Uterus (tissue), 4 donors: ENCODE measurements around the gene SPOCK1. TPM values are rescaled to one million over a fixed set of nuclear protein-coding genes. Genes with fewer than 3 reads are reported as not detected.

Experiments used
- DNase-seq, 2 donors: peaks; one replicate each; pipeline ENCODE4 v3.0.0-alpha.2; 2019 to 2020
- H3K27ac ChIP-seq, 2 donors: fragments of 200-600 bp; sonication (generic); 1 replicate in 1 of 2; 2 replicates in 1 of 2; pipeline ENCODE4 v1.5.1; 2016 to 2018
- H3K27me3 ChIP-seq, 2 donors: fragments of 200-600 bp; sonication (generic); one replicate each; pipeline ENCODE4 v1.5.1; 2018 to 2019; ENCODE audit warnings: control low read depth in 1 of 2
- H3K36me3 ChIP-seq, 2 donors: fragments of 200-600 bp; sonication (generic); one replicate each; pipeline ENCODE4 v1.5.1; 2019; ENCODE audit warnings: control low read depth in 1 of 2
- H3K4me1 ChIP-seq, 2 donors: fragments of 200-600 bp; sonication (generic); one replicate each; pipeline ENCODE4 v1.5.1; 2018 to 2019; ENCODE audit warnings: control low read depth in 1 of 2
- H3K4me3 ChIP-seq, 2 donors: fragments of 200-600 bp; sonication (generic); 1 replicate in 1 of 2; 2 replicates in 1 of 2; pipeline ENCODE4 v1.5.1; 2018 to 2019; ENCODE audit warnings: mild to moderate bottlenecking in 1 of 2
- H3K9me3 ChIP-seq, 2 donors: fragments of 200-600 bp; sonication (generic); one replicate each; pipeline ENCODE4 v1.5.1; 2019; ENCODE audit warnings: control low read depth in 1 of 2
- POLR2A ChIP-seq, 2 donors: fragments of 450-650 bp; IDR thresholded peaks; one replicate each; pipeline ENCODE4 v1.6.1; 2016; ENCODE audit warnings: antibody characterized with exemption in 2 of 2, mild to moderate bottlenecking in 1 of 2, moderate library complexity in 1 of 2
- intact Hi-C: fragments of 100-400 bp; cut with DNase I; formaldehyde crosslinking; loops from one replicate; pipeline ENCODE4 v1.15.1; 2023; ENCODE audit warnings: low total_unique reads
- total RNA-seq, 4 donors: library from RNA; depleted of rRNA in 3 of 4; stranded (reverse); fragments of >200 nt in 3 of 4; gene quantifications; one replicate each; pipeline versions ENCODE4 v1.1.0 to v1.2.4, GENCODE V29; 2014 to 2023
- TF ChIP-seq, protein P1 (sequence below), 4 experiments: fragments of 200-600 bp in 2 of 4; fragments of 450-650 bp in 2 of 4; sonication (generic) in 2 of 4; IDR thresholded peaks; one replicate each; pipeline ENCODE4 v1.5.1; 2016 to 2019; ENCODE audit warnings: antibody characterized with exemption in 4 of 4, mild to moderate bottlenecking in 2 of 4, moderate library complexity in 1 of 4
- donor health status: DM: yes; HTN: yes; CAD: no.

The SPOCK1 gene
- total RNA-seq, 4 donors from 2014 or later: 31.8 to 131 (median 45.1) TPM

DNA sequence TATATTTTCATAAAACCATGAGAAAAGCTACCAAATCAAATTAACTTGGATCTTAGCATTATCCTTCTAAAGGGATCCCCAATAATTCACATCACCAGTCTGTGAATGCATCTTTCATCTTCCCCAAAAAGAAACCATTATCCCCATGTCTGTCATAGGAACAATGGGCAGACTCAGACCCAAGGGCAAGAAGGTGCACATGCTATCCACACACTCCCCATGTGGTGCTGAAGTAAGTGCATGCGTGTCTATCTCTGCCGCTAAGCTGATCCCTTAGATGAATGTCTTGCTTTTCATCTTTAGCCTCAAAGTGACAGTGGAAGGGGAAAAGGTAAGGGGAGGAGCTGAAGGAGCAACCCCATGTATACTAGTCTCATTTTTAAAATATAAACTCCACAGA, 10.2 kb downstream of the SPOCK1 start:
- DNase-seq: no peak

GRCh38 chr5:137488516-137488915, 10.6 kb downstream of the SPOCK1 start:
- Histone ChIP-seq H3K27ac (no peak overlapping the region), H3K36me3 (no peaks in the 10 kb centered on the region), H3K4me1 (no peaks in the 10 kb centered on the region), H3K4me3 (no peak overlapping the region), H3K9me3 (no peaks in the 10 kb centered on the region), H3K27me3 (no peaks in the 10 kb centered on the region)
- intact Hi-C loops: no loop called here
- DNase-seq: no peak
- TF ChIP-seq, protein P1, sequence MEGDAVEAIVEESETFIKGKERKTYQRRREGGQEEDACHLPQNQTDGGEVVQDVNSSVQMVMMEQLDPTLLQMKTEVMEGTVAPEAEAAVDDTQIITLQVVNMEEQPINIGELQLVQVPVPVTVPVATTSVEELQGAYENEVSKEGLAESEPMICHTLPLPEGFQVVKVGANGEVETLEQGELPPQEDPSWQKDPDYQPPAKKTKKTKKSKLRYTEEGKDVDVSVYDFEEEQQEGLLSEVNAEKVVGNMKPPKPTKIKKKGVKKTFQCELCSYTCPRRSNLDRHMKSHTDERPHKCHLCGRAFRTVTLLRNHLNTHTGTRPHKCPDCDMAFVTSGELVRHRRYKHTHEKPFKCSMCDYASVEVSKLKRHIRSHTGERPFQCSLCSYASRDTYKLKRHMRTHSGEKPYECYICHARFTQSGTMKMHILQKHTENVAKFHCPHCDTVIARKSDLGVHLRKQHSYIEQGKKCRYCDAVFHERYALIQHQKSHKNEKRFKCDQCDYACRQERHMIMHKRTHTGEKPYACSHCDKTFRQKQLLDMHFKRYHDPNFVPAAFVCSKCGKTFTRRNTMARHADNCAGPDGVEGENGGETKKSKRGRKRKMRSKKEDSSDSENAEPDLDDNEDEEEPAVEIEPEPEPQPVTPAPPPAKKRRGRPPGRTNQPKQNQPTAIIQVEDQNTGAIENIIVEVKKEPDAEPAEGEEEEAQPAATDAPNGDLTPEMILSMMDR (IDR thresholded peaks at IDR 0.05): no peak
- TF ChIP-seq POLR2A (IDR thresholded peaks at IDR 0.05): no peak

More for the DNA sequence above, 10.2 kb downstream of the SPOCK1 start:
- intact Hi-C loops: no loop called here
- Histone ChIP-seq H3K27ac (no peak overlapping the region), H3K27me3 (no peaks in the 10 kb centered on the region), H3K9me3 (no peaks in the 10 kb centered on the region), H3K36me3 (no peaks in the 10 kb centered on the region), H3K4me3 (no peak overlapping the region), H3K4me1 (no peaks in the 10 kb centered on the region)
- no peak for TF ChIP-seq POLR2A (IDR thresholded peaks at IDR 0.05)
- TF ChIP-seq, protein P1 (IDR thresholded peaks at IDR 0.05): no peak

DNA sequence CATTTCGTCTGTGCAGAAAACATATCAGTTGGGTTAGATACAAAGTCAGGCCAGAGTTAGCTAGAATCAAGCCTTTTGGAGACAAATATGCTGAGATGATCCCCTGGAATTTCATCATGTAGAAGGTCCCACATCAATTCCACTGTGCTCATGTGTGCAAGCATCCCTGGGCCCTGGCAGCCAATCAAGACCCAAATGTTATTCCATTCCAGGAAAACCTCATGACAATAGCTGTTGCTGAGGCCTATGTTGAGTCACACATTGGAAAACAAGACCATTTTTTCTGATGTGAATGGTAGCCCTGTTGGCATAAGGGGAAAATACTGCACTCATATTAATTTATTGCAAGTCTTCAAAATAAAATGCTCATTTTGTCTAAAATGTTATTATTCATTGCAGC, 11.5 kb downstream of the SPOCK1 start:
- no peaks in the 10 kb centered on the region for H3K27me3 ChIP-seq
- no peaks in the 10 kb centered on the region for H3K36me3 ChIP-seq
- H3K9me3 ChIP-seq: no peaks in the 10 kb centered on the region
- no peaks in the 10 kb centered on the region for H3K4me1 ChIP-seq
- DNase-seq: peak in 1 of 2 donors; percentile 19
- no peak for TF ChIP-seq POLR2A (IDR thresholded peaks at IDR 0.05)
- TF ChIP-seq, protein P1 (IDR thresholded peaks at IDR 0.05): no peak
- intact Hi-C loops: no loop called here
- H3K27ac ChIP-seq: no peak overlapping the region
- no peak overlapping the region for H3K4me3 ChIP-seq

GRCh38 chr5:137486707-137487106, 12.4 kb downstream of the SPOCK1 start:
- intact Hi-C loops: no loop called here
- no peak overlapping the region for H3K27ac ChIP-seq
- H3K9me3 ChIP-seq: no peaks in the 10 kb centered on the region
- TF ChIP-seq, protein P1 (IDR thresholded peaks at IDR 0.05): no peak
- TF ChIP-seq POLR2A (IDR thresholded peaks at IDR 0.05): no peak
- no peaks in the 10 kb centered on the region for H3K36me3 ChIP-seq
- H3K4me3 ChIP-seq: no peak overlapping the region
- peak in 1 of 2 donors; percentile 30 for DNase-seq
- no peaks in the 10 kb centered on the region for H3K4me1 ChIP-seq
- no peaks in the 10 kb centered on the region for H3K27me3 ChIP-seq

GRCh38 chr5:137481596-137481995, 17.5 kb downstream of the SPOCK1 start:
- intact Hi-C loops: no loop called here
- no peak for TF ChIP-seq POLR2A (IDR thresholded peaks at IDR 0.05)
- TF ChIP-seq, protein P1 (IDR thresholded peaks at IDR 0.05): no peak
- Histone ChIP-seq H3K9me3 (no peaks in the 10 kb centered on the region), H3K27ac (no peak overlapping the region), H3K36me3 (no peaks in the 10 kb centered on the region), H3K27me3 (no peaks in the 10 kb centered on the region), H3K4me1 (no peaks in the 10 kb centered on the region), H3K4me3 (no peak overlapping the region)
- no peak for DNase-seq
